Measurements from ENCODE around the gene NUDCD3.

Gene NUDCD3

GRCh38 chr7:44388089-44388970, 102.1 kb downstream of the NUDCD3 start:
- DNase-seq (ENCODE audit: low read depth) = no peak

GRCh38 chr7:44387389-44387788, 103.1 kb downstream of the NUDCD3 start:
- H3K4me3 ChIP-seq (ENCODE audit: low read length) = no peak overlapping the region
- TF ChIP-seq CTCF (conservative IDR thresholded peaks at IDR 0.05; ENCODE audit: low read length) = no peak
- no peak for DNase-seq (ENCODE audit: low read depth)

More at GRCh38 chr7:44388089-44388970, 102.1 kb downstream of the NUDCD3 start:
- TF ChIP-seq CTCF (conservative IDR thresholded peaks at IDR 0.05; ENCODE audit: low read length) = no peak
- no peak overlapping the region for H3K4me3 ChIP-seq (ENCODE audit: low read length)

- DNase-seq (ENCODE audit: low read depth) = peak; percentile 4
- no peak overlapping the region for H3K4me3 ChIP-seq (ENCODE audit: low read length)
- no peak for TF ChIP-seq CTCF (conservative IDR thresholded peaks at IDR 0.05; ENCODE audit: low read length)
These were observed 104.1 kb downstream of the NUDCD3 start for GRCh38 chr7:44386139-44386913.

GRCh38 chr7:44385434-44386138, 104.9 kb downstream of the NUDCD3 start:
- DNase-seq (ENCODE audit: low read depth) = no peak
- H3K4me3 ChIP-seq (ENCODE audit: low read length) = no peak overlapping the region
- TF ChIP-seq CTCF (conservative IDR thresholded peaks at IDR 0.05; ENCODE audit: low read length) = no peak

GRCh38 chr7:44384586-44385433, 105.6 kb downstream of the NUDCD3 start:
- no peak for DNase-seq (ENCODE audit: low read depth)
- TF ChIP-seq CTCF (conservative IDR thresholded peaks at IDR 0.05; ENCODE audit: low read length) = no peak
- no peak overlapping the region for H3K4me3 ChIP-seq (ENCODE audit: low read length)

- no peak overlapping the region for H3K4me3 ChIP-seq (ENCODE audit: low read length)
- no peak for TF ChIP-seq CTCF (conservative IDR thresholded peaks at IDR 0.05; ENCODE audit: low read length)
- peak; percentile 66 for DNase-seq (ENCODE audit: low read depth)
These were observed 106.9 kb downstream of the NUDCD3 start for GRCh38 chr7:44383566-44383965.

All from AG10803 (cell line).